Measurements from ENCODE around the gene ZNF420.
A peak's percentile ranks its signal among the peaks of the same experiment; 100 is the strongest.
"Not testable (repeated sequence)": the region's sequence is repeated elsewhere in the genome, so short reads cannot be mapped to it uniquely, and the experiment has no call there.

The ZNF420 gene

DNA sequence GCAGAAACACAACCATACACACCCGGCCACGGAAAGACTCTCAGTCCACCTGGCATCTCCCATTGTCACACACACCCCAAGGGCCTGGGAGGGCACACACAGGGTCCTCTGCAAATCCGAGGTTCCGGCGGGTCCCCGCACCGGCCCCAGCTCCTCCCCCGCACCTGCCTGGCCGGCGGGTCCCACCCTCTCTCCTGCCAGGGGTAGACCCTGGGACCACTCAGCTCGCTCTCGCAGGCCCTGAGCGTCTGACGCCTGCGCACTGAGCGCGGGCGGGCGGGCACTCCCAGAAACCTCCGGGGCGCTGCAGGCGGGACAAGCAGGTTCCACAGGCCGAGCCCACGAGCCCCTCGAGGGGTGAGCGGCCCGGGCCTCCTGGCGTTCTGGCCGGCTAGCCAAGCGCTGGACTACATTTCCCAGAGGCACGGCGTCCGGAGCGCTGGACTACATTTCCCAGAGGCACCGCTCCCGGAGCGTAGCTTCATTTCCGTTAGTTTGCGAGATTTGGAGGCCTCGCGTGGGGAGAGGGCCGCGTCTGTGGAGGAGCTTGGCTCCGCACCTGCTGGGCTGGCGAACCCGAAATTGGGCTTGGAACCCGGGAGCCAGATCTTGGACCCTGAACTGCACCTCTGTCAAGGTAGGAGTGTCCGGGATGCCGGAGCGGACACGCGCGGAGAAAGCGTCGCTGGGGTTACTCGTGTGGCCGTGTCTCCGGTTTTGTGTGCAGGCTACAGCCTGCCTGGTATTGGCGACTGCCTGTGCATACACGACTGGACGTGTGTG is at the start of gene ZNF420:
TSS of gene ZNF420 (plus strand) at position 500 of the 783 bp plus-strand sequence. CDS start 10,686 bp downstream, outside the sequence.
- TF ChIP-seq, protein P1, sequence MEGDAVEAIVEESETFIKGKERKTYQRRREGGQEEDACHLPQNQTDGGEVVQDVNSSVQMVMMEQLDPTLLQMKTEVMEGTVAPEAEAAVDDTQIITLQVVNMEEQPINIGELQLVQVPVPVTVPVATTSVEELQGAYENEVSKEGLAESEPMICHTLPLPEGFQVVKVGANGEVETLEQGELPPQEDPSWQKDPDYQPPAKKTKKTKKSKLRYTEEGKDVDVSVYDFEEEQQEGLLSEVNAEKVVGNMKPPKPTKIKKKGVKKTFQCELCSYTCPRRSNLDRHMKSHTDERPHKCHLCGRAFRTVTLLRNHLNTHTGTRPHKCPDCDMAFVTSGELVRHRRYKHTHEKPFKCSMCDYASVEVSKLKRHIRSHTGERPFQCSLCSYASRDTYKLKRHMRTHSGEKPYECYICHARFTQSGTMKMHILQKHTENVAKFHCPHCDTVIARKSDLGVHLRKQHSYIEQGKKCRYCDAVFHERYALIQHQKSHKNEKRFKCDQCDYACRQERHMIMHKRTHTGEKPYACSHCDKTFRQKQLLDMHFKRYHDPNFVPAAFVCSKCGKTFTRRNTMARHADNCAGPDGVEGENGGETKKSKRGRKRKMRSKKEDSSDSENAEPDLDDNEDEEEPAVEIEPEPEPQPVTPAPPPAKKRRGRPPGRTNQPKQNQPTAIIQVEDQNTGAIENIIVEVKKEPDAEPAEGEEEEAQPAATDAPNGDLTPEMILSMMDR (IDR thresholded peaks at IDR 0.05; ENCODE audit: borderline replicate concordance, control extremely low read depth, extremely low read depth, insufficient read depth, missing control alignments), result no peak
- in situ Hi-C loops (cut with MboI; ENCODE audit: low sequenced_read_pairs, unreplicated experiment), result no loop called here
- DNase-seq (ENCODE audit: low spot score), result peak; percentile 92

DNA sequence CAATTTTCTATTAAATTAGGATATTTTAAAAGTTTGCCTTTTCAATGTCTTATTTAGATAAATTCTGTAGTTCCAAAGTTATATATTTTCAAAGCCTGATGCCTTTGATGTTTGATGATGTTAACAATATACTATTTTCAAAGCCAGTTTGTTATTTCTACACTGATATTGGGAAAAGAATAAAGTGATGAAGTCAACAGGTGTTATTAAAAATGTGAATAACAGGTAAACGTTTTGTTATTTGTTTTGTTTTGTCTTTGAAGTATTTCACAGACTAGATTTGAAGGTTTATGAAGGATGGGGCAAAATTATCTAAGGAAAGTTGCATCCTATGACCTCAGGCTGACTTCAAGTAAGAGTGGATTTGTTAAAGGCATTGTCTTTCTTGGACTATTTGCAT is 33.1 kb upstream of the ZNF420 start:
- in situ Hi-C loops (cut with MboI; ENCODE audit: low sequenced_read_pairs, unreplicated experiment), result no loop called here
- no peak for DNase-seq (ENCODE audit: low spot score)
- TF ChIP-seq, protein P1 (IDR thresholded peaks at IDR 0.05; ENCODE audit: borderline replicate concordance, control extremely low read depth, extremely low read depth, insufficient read depth, missing control alignments), result no peak

GRCh38 chr19:37055330-37055729 is 22.9 kb upstream of the ZNF420 start:
- in situ Hi-C loops (cut with MboI; ENCODE audit: low sequenced_read_pairs, unreplicated experiment), result no loop called here
- DNase-seq (ENCODE audit: low spot score), result no peak
- TF ChIP-seq, protein P1 (IDR thresholded peaks at IDR 0.05; ENCODE audit: borderline replicate concordance, control extremely low read depth, extremely low read depth, insufficient read depth, missing control alignments), result no peak

- DNase-seq (ENCODE audit: low spot score), result no peak
- in situ Hi-C loops (cut with MboI; ENCODE audit: low sequenced_read_pairs, unreplicated experiment), result no loop called here
- TF ChIP-seq, protein P1 (IDR thresholded peaks at IDR 0.05; ENCODE audit: borderline replicate concordance, control extremely low read depth, extremely low read depth, insufficient read depth, missing control alignments), result no peak
These were observed 21.5 kb upstream of the ZNF420 start for GRCh38 chr19:37056776-37057175.

GRCh38 chr19:37059142-37059541 is 19.1 kb upstream of the ZNF420 start:
- no peak for DNase-seq (ENCODE audit: low spot score)
- TF ChIP-seq, protein P1 (IDR thresholded peaks at IDR 0.05; ENCODE audit: borderline replicate concordance, control extremely low read depth, extremely low read depth, insufficient read depth, missing control alignments), result no peak
- in situ Hi-C loops (cut with MboI; ENCODE audit: low sequenced_read_pairs, unreplicated experiment), result no loop called here

DNA sequence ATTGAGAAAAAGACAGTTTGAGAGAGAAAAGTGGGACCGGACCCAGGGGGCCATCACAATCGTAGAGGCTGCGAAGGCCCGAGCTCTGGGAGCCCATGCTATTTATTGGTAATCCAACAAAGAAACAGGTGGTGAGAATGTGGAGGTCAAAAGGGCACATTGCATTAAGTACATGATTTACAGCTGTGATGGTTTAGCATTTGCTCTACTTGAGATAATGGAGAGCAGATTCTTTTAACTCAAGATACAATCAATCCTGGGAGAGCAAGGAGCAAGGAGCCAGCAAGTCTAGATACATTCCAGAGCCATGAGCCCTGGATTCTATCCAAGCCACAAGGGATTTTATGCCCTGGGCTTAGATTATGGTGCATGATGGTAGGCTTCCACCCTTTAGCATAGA is 13.3 kb upstream of the ZNF420 start:
- DNase-seq (ENCODE audit: low spot score); in situ Hi-C loops (cut with MboI; ENCODE audit: low sequenced_read_pairs, unreplicated experiment): not testable (repeated sequence)

GRCh38 chr19:37074111-37074510 is 4.1 kb upstream of the ZNF420 start:
- TF ChIP-seq, protein P1 (IDR thresholded peaks at IDR 0.05; ENCODE audit: borderline replicate concordance, control extremely low read depth, extremely low read depth, insufficient read depth, missing control alignments), result no peak
- no peak for DNase-seq (ENCODE audit: low spot score)

More at GRCh38 chr19:37074111-37074510, 4.1 kb upstream of the ZNF420 start:
- in situ Hi-C loops (cut with MboI; ENCODE audit: low sequenced_read_pairs, unreplicated experiment), result no loop called here

All from GM13976 (cell line).